Measurements from ENCODE around the gene AIG1. TPM values are rescaled to one million over a fixed set of nuclear protein-coding genes. Genes with fewer than 3 reads are reported as not detected.

The AIG1 gene
- total RNA-seq, 1 donor from 2014 or later, result 71.6 TPM

DNA sequence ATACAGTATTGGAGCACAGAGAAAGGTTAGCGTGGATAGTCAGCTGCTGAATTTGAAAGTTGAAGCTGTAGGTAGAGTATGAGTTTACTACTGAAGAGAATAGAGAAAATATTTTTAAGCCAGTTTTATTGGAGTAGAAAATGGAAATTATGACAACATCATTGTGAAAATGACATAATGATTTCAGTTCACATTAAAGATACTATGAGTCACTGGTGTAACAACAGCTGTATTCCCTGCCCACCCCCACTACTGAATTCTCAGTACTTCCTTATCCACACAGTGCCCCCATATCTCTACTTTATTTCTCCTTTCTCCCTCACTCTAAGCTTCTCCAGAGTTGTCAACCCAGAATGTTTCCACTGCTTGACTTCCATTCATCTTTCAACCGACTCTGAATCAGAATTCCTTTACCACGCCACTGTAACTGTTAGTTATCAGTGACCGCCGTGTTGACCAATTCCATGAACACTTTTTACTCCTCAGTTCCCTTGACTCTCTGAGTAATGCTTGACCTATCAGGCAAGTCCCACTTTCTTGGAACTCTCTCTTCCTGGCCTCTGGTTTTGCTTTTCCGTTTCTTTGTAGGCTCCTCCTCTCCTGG, 139.6 kb downstream of the AIG1 start:
- intact Hi-C loops (cut with DNase I), result no loop called here
- ATAC-seq (peak; percentile 54), DNase-seq (ENCODE audit: missing footprints) (no peak)

- DNase-seq (ENCODE audit: missing footprints) (no peak), ATAC-seq (no peak)
- intact Hi-C loops (cut with DNase I), result no loop called here
Measured at GRCh38 chr6:143204045-143204444, 143.4 kb downstream of the AIG1 start.

DNA sequence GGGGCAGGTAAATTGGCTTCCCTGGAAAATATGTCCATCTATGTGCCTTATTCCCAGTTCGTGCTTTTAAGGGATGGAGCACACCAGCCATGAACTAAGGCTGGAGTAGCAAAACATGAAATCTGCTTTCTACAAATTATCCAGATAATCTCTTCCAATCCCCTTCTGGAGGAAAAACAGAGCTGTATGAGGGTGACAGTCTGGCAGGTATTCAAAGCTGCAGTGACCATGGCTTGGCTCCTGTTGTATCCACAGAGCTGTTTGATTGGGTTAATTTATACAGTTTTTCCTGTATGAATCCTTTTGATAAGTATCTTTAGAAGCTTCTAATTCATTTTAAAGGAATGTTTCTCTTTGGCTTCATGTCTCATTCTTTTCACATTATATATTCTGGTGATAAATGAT, 144.4 kb downstream of the AIG1 start:
- intact Hi-C loops (cut with DNase I), result no loop called here
- no peak for ATAC-seq
- no peak for DNase-seq (ENCODE audit: missing footprints)

DNA sequence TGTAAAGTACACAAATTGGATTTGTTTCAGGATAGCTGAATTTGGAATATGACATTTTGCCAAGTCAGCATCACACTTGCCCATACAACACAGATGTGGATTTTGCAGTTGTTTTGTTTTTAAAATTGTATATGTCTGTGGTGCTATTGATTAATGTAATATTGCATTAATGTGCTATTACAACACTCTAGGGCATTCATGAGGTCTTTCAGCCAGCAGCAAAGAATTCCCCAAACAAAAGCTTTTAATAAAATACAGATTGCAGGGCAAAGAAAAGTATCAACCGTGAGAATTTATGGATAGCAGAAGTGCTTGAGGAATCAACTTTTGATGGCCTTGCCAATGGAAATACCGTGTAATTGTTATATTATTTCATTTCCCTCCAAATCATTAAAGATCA, 144.9 kb downstream of the AIG1 start:
- ATAC-seq, result no peak
- intact Hi-C loops (cut with DNase I), result no loop called here
- no peak for DNase-seq (ENCODE audit: missing footprints)

DNA sequence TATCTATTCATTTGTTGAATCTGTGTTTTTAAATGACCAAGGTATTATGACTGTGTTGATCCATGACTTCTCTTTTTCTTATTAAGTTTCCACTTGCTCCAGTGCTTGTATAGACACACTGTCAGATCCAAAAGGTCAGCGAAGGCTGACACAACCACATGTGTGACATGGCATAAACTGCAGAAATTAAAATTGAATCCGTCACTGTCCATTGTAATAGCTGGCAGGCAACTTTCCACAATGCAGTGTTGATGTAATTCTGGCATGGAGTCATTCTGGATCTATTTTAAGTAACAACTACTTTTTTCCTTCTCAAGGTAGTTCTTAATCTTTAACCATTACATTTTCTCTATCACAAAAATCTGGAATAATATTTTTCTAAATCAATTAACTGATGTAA, 145.3 kb downstream of the AIG1 start:
- intact Hi-C loops (cut with DNase I), result no loop called here
- DNase-seq (ENCODE audit: missing footprints) (no peak), ATAC-seq (peak; percentile 65)

DNA sequence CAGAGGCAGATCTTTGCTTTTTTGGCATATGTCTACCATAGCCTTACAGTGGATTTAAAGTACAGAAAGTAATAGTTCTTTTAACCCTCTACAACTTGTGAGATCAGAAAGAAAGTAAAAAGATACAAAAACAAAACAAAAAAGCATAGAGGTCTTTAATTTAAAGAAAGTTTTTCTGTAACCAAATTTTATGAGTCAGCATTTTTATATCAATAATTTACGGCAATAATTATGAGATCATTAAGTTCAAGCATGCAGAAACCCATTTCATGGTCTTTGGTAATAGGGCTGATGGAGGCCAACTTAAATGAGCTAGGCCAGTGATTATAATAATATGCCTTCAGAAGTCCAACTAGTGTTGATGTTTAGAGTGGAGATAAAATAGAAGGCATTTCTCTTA, 145.9 kb downstream of the AIG1 start:
- no peak for ATAC-seq
- DNase-seq (ENCODE audit: missing footprints), result no peak
- intact Hi-C loops (cut with DNase I), result no loop called here

- intact Hi-C loops (cut with DNase I), result no loop called here
- DNase-seq (ENCODE audit: missing footprints) (no peak), ATAC-seq (no peak)
Measured at GRCh38 chr6:143210420-143210819, 149.7 kb downstream of the AIG1 start.

GRCh38 chr6:143213859-143214376, 153.2 kb downstream of the AIG1 start:
- no peak for ATAC-seq
- intact Hi-C loops (cut with DNase I), result no loop called here
- no peak for DNase-seq (ENCODE audit: missing footprints)

- DNase-seq (ENCODE audit: missing footprints) (no peak), ATAC-seq (no peak)
- intact Hi-C loops (cut with DNase I), result no loop called here
Measured at GRCh38 chr6:143215363-143215762, 154.7 kb downstream of the AIG1 start.

DNA sequence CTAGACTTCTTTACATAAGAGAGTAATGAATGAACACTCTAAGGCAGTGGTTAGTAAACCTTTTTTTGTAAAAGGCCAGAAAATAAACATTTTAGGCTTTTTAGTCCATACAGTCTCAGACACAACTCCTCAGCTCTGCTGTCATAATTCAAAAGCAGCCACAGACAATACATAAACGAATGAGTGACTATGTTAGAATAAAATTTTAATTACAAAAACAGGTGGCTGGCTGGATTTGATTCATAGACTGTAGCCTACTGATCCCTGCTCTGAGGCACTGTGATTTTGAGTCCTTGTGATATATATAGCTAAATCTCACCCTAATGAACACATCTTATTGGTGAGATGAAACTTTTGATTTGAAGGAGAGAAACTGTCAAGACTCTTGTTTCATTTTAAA, 155.1 kb downstream of the AIG1 start:
- DNase-seq (ENCODE audit: missing footprints) (no peak), ATAC-seq (no peak)
- intact Hi-C loops (cut with DNase I), result no loop called here

DNA sequence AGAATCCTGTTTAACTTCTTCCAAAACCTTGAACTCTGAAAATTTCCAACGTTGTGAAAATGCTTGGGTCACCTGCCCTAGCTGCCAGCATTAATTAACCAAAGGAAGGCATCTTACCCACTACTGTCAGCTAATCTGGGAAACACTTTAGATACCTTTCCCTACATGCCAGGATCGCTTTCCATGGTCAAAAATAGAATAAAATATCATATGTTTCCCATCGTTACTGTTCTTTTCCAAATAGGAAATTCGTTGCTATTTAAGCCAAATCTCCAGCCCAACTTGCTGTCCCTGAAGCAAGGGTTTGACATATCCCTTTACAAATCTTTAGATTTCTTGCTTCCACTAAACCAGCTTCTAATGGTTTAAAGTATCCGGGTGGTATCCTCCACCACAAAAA, 157.5 kb downstream of the AIG1 start:
- intact Hi-C loops (cut with DNase I), result no loop called here
- ATAC-seq (no peak), DNase-seq (ENCODE audit: missing footprints) (no peak)

DNA sequence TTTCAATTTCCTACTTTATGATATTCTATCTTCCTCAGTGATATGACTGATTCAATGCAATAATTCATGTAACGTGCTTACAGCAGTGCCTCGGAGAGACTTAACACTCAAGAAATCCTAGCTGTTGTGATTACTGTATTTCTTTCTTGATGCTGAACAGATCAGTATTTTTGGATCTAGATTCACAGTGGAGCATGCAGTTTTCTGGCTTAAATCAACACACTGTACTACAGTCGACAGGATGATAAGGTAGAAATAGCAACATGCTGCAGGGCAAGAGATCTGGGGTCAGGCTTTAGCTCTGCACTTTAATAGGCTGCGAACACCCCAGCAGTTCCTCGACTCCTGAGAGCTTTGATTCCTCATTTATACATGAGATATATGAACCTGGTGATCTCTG, 161.0 kb downstream of the AIG1 start:
- ATAC-seq, result peak; percentile 78
- no peak for DNase-seq (ENCODE audit: missing footprints)
- intact Hi-C loops (cut with DNase I), result loop anchor here (5.0 kb wide), 1 partner anchor 159 kb away; the partner anchor contains the start of gene AIG1

DNA sequence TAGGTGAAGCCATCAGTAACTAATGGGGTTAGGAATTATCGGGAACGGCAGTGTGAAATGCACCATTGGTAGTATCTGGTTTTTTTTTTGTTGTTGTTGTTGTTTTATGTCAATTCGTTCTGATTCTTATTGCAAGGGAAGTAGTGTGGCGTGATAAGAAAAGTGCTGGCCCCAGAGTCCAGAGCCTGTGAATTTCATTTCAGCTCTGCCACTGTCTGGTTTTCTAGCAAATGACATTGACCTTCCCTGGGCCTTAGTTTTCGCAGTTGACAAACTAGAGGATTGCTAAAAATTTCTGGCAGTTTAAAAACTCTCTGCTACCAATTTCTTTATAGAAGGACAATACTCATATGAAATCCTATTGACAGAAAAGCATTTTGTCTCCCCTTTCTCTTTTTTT, 161.6 kb downstream of the AIG1 start:
- intact Hi-C loops (cut with DNase I), result loop anchor here (5.0 kb wide), 1 partner anchor 160 kb away; the partner anchor contains the start of gene AIG1
- no peak for DNase-seq (ENCODE audit: missing footprints)
- peak; percentile 45 for ATAC-seq

DNA sequence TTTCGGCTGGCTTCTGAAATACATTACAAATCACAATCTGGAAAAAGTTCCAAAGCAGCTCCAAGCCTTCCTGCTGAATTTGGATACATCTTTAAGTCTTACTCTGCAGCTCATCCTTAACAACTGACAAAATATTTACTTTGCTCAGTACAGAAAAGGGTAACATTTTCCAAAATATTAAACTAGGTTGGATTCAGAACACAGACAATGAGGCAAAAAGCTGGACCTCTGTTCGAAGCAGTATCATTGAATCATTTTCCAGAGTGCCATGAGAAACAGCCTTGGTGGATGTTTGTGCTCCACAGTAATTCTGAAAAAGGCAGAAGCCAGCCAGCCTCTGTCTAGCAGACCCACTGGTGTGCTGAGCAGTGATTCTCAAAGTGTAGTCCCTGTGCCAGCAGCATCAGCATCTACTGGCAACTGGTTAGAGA, 162.1 kb downstream of the AIG1 start:
- ATAC-seq (no peak), DNase-seq (ENCODE audit: missing footprints) (no peak)
- intact Hi-C loops (cut with DNase I), result loop anchor here (5.0 kb wide), 1 partner anchor 161 kb away; the partner anchor contains the start of gene AIG1

DNA sequence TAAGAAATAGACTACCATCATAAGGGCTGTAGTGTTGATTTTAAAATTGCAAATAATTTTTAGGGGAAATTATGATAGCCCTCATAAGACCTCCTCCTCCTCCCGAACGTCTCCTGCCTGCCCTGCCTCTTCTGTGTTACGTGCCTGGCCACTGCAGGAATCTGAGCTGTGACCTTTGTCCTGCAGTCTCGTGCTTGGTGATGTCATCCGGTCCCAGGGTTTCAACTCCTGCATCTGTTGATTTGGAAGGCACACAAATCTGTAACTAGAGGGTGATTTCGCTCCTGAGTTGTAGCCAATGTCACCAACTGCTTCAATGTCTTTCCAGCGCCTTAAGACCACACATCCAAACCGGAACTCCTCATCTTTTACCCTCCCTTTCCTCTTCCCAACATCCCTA, 163.2 kb downstream of the AIG1 start:
- intact Hi-C loops (cut with DNase I), result loop anchor here (5.0 kb wide), 1 partner anchor 162 kb away; the partner anchor contains the start of gene AIG1
- DNase-seq (ENCODE audit: missing footprints) (no peak), ATAC-seq (peak; percentile 78)

GRCh38 chr6:143224516-143224915, 163.8 kb downstream of the AIG1 start:
- DNase-seq (ENCODE audit: missing footprints), result no peak
- intact Hi-C loops (cut with DNase I), result loop anchor here (5.0 kb wide), 1 partner anchor 162 kb away; the partner anchor contains the start of gene AIG1
- no peak for ATAC-seq

DNA sequence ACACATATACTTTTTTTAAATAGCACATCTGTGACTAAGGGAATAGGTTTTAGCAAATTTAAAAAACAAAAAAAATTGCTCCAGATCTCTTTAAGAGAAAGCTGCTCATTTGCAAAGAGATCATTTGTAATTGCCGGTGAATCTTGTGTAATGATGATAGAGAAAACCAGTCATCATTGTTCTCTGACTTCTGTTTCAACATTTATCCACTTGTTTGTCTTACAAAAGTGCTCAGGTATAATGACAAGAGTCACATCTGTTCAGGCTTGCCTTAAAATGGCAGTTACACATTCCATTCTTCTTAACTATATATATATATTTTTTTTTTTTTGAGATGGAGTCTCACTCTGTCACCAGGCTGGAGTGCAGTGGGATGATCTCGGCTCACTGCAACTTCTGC, 165.2 kb downstream of the AIG1 start:
- no peak for DNase-seq (ENCODE audit: missing footprints)
- intact Hi-C loops (cut with DNase I), result no loop called here

DNA sequence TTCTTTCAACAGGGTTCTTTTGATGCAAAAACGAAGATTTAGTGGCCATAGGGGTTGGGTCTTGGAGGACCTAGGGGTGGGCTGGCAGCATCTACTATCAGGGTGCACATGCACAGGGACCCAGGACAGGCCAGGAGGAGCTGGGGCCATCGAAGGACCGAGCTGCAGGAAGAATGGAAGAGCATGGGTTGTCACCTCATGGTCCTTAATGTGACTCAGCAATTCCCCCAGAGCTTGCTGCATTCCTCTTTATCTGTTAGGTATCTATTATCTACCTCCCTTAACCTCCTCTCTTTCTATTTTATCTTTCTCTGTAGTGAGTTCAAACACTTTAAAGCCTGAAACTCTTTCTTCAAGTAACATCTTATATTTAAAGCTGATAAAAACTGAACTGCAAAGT, 167.0 kb downstream of the AIG1 start:
- intact Hi-C loops (cut with DNase I), result no loop called here
- ATAC-seq (no peak), DNase-seq (ENCODE audit: missing footprints) (no peak)

More for the DNA sequence above, 165.2 kb downstream of the AIG1 start:
- ATAC-seq, result no peak

DNA sequence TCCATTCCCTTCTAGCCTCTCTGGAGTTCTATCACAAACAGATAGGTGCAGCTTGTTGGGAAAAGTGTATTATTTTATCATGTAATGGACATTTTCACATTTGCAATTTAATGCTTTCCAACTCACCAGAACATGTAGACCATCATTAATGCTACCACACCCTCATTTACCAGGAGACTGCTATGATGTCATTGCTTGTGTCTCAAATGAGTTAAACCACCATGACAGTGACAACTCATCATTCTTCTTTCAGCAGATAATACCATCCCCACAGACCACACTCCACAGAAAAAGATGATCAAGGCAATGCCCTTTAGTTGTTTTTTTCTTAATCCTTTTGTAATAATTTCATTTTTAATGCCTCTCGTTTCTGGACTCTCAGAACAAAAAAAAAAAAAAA, 168.7 kb downstream of the AIG1 start:
- intact Hi-C loops (cut with DNase I), result no loop called here
- ATAC-seq, result no peak

GRCh38 chr6:143232849-143233248, 172.2 kb downstream of the AIG1 start:
- peak; percentile 39 for ATAC-seq

More for the DNA sequence above, 168.7 kb downstream of the AIG1 start:
- DNase-seq (ENCODE audit: missing footprints), result no peak

More at GRCh38 chr6:143232849-143233248, 172.2 kb downstream of the AIG1 start:
- DNase-seq (ENCODE audit: missing footprints), result no peak
- intact Hi-C loops (cut with DNase I), result no loop called here
